GM12891 (cell line): ENCODE measurements around the gene HOMER3.

Source experiments
- POLR2A ChIP-seq: IDR thresholded peaks from 2 replicates; pipeline ENCODE4 v1.6.1; 2011; ENCODE audit warnings: low read depth, low read length, control low read depth
- POLR2AphosphoS5 ChIP-seq: IDR thresholded peaks from 2 replicates; pipeline ENCODE4 v1.6.1; 2011; ENCODE audit warnings: low read depth, low read length, control low read depth
- POU2F2 ChIP-seq: IDR thresholded peaks from 2 replicates; pipeline ENCODE4 v1.6.1; 2011; ENCODE audit warnings: low read depth, mild to moderate bottlenecking, control low read depth, low read length, moderate library complexity
- SPI1 ChIP-seq: IDR thresholded peaks from 2 replicates; pipeline ENCODE4 v1.6.1; 2011; ENCODE audit warnings: low read depth, low read length, control low read depth
- TAF1 ChIP-seq: IDR thresholded peaks from 2 replicates; pipeline ENCODE4 v1.6.1; 2011; ENCODE audit warnings: low read depth, low read length, control low read depth

DNA sequence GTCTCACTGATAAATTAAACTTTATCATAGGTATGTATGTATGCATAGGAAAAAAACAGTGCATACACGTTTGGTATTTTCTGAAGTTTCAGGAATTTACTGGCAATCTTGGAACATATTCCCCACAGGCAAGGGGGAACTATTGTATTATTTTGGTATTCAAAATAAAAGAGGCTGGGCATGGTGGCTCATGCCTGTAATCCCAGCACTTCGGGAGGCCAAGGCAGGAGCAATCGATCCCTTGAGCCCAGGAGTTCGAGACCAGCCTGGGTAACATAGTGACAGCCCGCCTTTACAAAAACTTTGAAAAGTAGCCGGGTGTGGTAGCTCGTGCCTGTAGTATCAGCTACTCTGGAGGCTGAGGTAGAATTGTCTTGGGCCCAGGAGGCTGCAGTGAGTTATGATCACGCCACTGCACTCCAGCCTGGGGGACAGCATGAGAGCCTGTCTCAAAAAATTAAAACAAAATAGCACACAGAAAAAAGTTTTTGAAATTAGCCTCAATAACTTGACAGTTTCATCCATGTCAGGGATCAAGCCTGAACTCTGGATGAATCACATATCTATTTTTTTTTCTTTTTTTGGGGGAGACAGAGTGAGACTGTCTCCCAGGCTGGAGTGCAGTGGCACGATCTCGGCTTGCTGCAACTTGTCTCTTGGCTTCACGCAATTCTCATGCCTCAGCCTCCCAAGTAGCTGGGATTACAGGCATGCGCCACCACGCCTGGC, 29.1 kb upstream of the HOMER3 start:
- TF ChIP-seq POLR2A (no peak), TAF1 (no peak), POLR2AphosphoS5 (no peak), SPI1 (no peak), POU2F2 (no peak)
